Esophagus muscularis mucosa (tissue), 4 donors: ENCODE data around the gene PTCH1. TPM values are rescaled to one million over a fixed set of nuclear protein-coding genes. Genes with fewer than 3 reads are reported as not detected.

Source experiments
- DNase-seq: peaks from one replicate; pipeline ENCODE4 v3.0.0-alpha.2; 2017; ENCODE audit errors: extremely low spot score
- H3K27ac ChIP-seq, 4 donors: fragments of 200-600 bp; sonication (generic); replicated peaks in 1 of 4; 1 replicate in 3 of 4; 2 replicates in 1 of 4; pipeline ENCODE4 v1.5.1; 2016 to 2019; ENCODE audit warnings: mild to moderate bottlenecking in 1 of 4
- H3K27me3 ChIP-seq, 4 donors: fragments of 200-600 bp; sonication (generic); one replicate each; pipeline versions ENCODE4 v1.5.1 to v1.6.0; 2016 to 2019
- H3K36me3 ChIP-seq, 4 donors: fragments of 200-600 bp; sonication (generic); one replicate each; pipeline ENCODE4 v1.5.1; 2016 to 2019
- H3K4me1 ChIP-seq, 4 donors: fragments of 200-600 bp; sonication (generic); one replicate each; pipeline ENCODE4 v1.5.1; 2016 to 2019
- H3K4me3 ChIP-seq, 4 donors: fragments of 200-600 bp; sonication (generic); 1 replicate in 2 of 4; 2 replicates in 2 of 4; pipeline ENCODE4 v1.5.1; 2016 to 2019; ENCODE audit warnings: mild to moderate bottlenecking in 4 of 4, moderate library complexity in 1 of 4
- H3K9me3 ChIP-seq, 4 donors: fragments of 200-600 bp; sonication (generic); 1 replicate in 3 of 4; 2 replicates in 1 of 4; pipeline ENCODE4 v1.5.1; 2016 to 2019
- EP300 ChIP-seq: sonication (generic); formaldehyde crosslinking; IDR thresholded peaks from one replicate; pipeline ENCODE4 v1.6.1; 2017; ENCODE audit warnings: antibody characterized with exemption
- POLR2A ChIP-seq: fragments of 450-650 bp; IDR thresholded peaks from one replicate; pipeline ENCODE4 v1.6.1; 2017; ENCODE audit warnings: antibody characterized with exemption, moderate library complexity, mild to moderate bottlenecking, low read depth
- POLR2AphosphoS5 ChIP-seq, 2 donors: sonication (generic); formaldehyde crosslinking; IDR thresholded peaks; one replicate each; pipeline ENCODE4 v1.6.1; 2017; ENCODE audit warnings: antibody characterized with exemption in 2 of 2
- WGBS: methylation state at CpG from one replicate; pipeline ENCODE4 v1.1.5; 2018; 5-methylcytosine and 5-hydroxymethylcytosine counted together
- intact Hi-C: fragments of 100-400 bp; cut with DNase I; formaldehyde crosslinking; loops from one replicate; pipeline ENCODE4 v1.15.1; 2023
- total RNA-seq, 4 donors: library from RNA; depleted of rRNA; stranded (reverse); fragments of >200 nt; gene quantifications; one replicate each; pipeline versions ENCODE4 v1.1.0 to v1.2.1, GENCODE V29; 2016
- TF ChIP-seq, protein P1 (sequence below), 3 experiments: fragments of 200-600 bp in 2 of 3; fragments of 450-650 bp in 1 of 3; sonication (generic) in 2 of 3; IDR thresholded peaks; one replicate each; pipeline ENCODE4 v1.5.1; 2017 to 2019; ENCODE audit warnings: antibody characterized with exemption in 3 of 3, mild to moderate bottlenecking in 2 of 3, moderate library complexity in 1 of 3

PTCH1 gene
- total RNA-seq, 4 donors from 2014 or later, result 10.8 to 25.1 (median 16.9) TPM

- Histone ChIP-seq H3K9me3 (no peaks in the 10 kb centered on the region), H3K27me3 (no peaks in the 10 kb centered on the region), H3K4me3 (no peak overlapping the region), H3K36me3 (peaks cover 0 to 8% (median 4%) of the 10 kb centered on the region in 4 donors), H3K4me1 (peaks cover 6 to 39% (median 35%) of the 10 kb centered on the region in 4 donors), H3K27ac (peak overlapping the region in 1 of 4 donors; percentile 31)
- WGBS, result 77% methylated on average over 22 of the region's 29 CpGs
- no peak for DNase-seq
- intact Hi-C loops, result no loop called here
- TF ChIP-seq POLR2AphosphoS5 (IDR thresholded peaks at IDR 0.05), result peak in 1 of 2 donors; percentile 33
- TF ChIP-seq, protein P1, sequence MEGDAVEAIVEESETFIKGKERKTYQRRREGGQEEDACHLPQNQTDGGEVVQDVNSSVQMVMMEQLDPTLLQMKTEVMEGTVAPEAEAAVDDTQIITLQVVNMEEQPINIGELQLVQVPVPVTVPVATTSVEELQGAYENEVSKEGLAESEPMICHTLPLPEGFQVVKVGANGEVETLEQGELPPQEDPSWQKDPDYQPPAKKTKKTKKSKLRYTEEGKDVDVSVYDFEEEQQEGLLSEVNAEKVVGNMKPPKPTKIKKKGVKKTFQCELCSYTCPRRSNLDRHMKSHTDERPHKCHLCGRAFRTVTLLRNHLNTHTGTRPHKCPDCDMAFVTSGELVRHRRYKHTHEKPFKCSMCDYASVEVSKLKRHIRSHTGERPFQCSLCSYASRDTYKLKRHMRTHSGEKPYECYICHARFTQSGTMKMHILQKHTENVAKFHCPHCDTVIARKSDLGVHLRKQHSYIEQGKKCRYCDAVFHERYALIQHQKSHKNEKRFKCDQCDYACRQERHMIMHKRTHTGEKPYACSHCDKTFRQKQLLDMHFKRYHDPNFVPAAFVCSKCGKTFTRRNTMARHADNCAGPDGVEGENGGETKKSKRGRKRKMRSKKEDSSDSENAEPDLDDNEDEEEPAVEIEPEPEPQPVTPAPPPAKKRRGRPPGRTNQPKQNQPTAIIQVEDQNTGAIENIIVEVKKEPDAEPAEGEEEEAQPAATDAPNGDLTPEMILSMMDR (IDR thresholded peaks at IDR 0.05), result no peak
Observed at GRCh38 chr9:95494416-95495371, 22.1 kb downstream of the PTCH1 start.

- H3K27ac ChIP-seq, result no peak overlapping the region
- H3K36me3 ChIP-seq, result peaks cover 0 to 8% (median 4%) of the 10 kb centered on the region in 4 donors
Observed at GRCh38 chr9:95494022-95494415, 22.8 kb downstream of the PTCH1 start.

GRCh38 chr9:95493402-95493801 is 23.4 kb downstream of the PTCH1 start:
- intact Hi-C loops, result no loop called here
- no peak for TF ChIP-seq EP300
- 93% methylated on average over 5 of the region's 5 CpGs for WGBS
- Histone ChIP-seq H3K36me3 (peaks cover 0 to 8% (median 3%) of the 10 kb centered on the region in 4 donors), H3K4me3 (no peak overlapping the region), H3K4me1 (peaks cover 0 to 27% (median 23%) of the 10 kb centered on the region in 4 donors), H3K9me3 (no peaks in the 10 kb centered on the region), H3K27me3 (no peaks in the 10 kb centered on the region), H3K27ac (no peak overlapping the region)
- DNase-seq, result no peak

More at GRCh38 chr9:95494022-95494415, 22.8 kb downstream of the PTCH1 start:
- intact Hi-C loops, result no loop called here
- no peak for TF ChIP-seq POLR2AphosphoS5 (IDR thresholded peaks at IDR 0.05)
- TF ChIP-seq, protein P1 (IDR thresholded peaks at IDR 0.05), result no peak
- TF ChIP-seq EP300, result no peak
- no peak for TF ChIP-seq POLR2A
- no peak for DNase-seq
- Histone ChIP-seq H3K4me3 (no peak overlapping the region), H3K9me3 (no peaks in the 10 kb centered on the region), H3K4me1 (peaks cover 5 to 32% (median 29%) of the 10 kb centered on the region in 4 donors), H3K27me3 (no peaks in the 10 kb centered on the region)
- WGBS, result 95% methylated on average over 17 of the region's 26 CpGs

DNA sequence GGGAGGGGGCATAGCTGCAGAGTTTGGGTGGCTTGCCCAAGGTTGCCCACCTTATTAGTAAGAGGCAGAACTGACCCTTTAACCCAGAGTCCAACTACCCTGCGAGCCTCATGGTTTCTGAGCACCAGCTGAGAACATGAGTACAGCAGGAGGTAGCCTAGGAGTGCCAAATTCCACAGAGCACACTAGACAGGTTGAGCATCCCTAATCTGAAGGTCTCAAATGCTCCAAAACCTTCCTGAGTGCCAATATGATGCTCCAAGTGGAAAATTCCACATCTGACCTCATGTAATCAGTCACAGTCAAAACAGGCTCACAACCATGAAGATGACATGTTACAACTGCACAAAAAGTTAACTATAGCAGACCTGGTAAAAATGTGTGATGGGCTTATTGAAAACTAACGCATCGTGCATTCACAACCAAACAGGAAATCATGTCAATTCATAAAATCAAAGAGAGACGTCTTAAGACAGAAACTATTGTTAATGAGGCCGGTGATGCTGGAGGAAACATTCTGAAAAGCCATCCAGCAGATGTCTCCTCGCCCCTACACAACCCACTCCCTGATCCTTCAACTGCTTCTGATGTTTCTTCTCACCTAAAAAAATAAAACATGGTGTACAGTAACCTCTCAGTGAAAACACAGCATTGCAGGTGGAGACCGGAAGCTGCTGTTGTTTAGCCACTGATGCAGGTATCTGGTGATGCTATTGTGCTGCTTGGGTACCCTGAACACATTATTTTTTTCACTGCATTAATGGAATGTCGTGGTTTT is 25.0 kb downstream of the PTCH1 start:
- H3K4me1 ChIP-seq, result peaks cover under 1 to 15% (median 12%) of the 10 kb centered on the region in 4 donors
- WGBS, result 74% methylated on average over 8 of the region's 8 CpGs

More for the DNA sequence above, 25.0 kb downstream of the PTCH1 start:
- no peak overlapping the region for H3K27ac ChIP-seq
- DNase-seq, result no peak
- TF ChIP-seq POLR2A, result no peak
- no peak for TF ChIP-seq EP300
- TF ChIP-seq, protein P1 (IDR thresholded peaks at IDR 0.05), result no peak
- TF ChIP-seq POLR2AphosphoS5 (IDR thresholded peaks at IDR 0.05), result no peak
- H3K4me3 ChIP-seq, result no peak overlapping the region
- H3K27me3 ChIP-seq, result no peaks in the 10 kb centered on the region
- H3K9me3 ChIP-seq, result no peaks in the 10 kb centered on the region
- peaks cover 0 to 8% (median 3%) of the 10 kb centered on the region in 4 donors for H3K36me3 ChIP-seq
- intact Hi-C loops, result no loop called here
